ENCODE results near the gene POU2F3. TPM values are rescaled to one million over a fixed set of nuclear protein-coding genes. Genes with fewer than 3 reads are reported as not detected.

The POU2F3 gene
- total and polyA plus RNA-seq, 8 donors: 0.12 to 2.6 (median 0.25) TPM

DNA sequence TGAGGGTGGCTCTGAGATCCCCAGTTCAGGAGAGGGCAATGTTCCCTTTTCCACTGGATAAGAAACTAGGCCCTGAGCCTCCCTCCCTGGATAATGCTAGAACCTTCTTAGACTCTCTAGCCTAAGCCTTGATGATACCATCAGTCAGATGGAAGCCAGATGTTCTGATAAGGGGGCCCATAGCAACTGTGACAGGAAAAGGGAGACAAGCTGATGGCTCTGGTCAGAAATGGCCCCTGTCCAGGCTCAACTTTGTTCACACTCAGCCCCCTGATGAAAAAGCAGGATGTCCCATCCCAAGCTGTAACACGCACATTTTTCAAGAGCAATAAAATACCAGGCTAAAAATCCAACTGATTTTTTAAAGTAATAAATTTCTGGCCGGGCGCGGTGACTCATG is 36.3 kb upstream of the POU2F3 start:
- Histone ChIP-seq H3K27me3 (no peaks in the 10 kb centered on the region), H3K4me3 (no peak overlapping the region), H3K4me1 (peaks cover 8 to 20% (median 14%) of the 10 kb centered on the region in 3 donors), H3K36me3 (no peaks in the 10 kb centered on the region), H3K9me3 (no peaks in the 10 kb centered on the region), H3K27ac (no peak overlapping the region)
- intact Hi-C loops (cut with DNase I): no loop called here
- ATAC-seq (no peak), FAIRE-seq (no peak), DNase-seq (peak in 1 of 6 donors; percentile 0)
- WGBS, 2 donors: 93 to 98% methylated on average over 4 of the region's 4 CpGs
- no peak for TF ChIP-seq CTCF (IDR thresholded peaks at IDR 0.05)

- ATAC-seq: no peak
- no peaks in the 10 kb centered on the region for H3K36me3 ChIP-seq
- no peaks in the 10 kb centered on the region for H3K27me3 ChIP-seq
- no peak for TF ChIP-seq CTCF (IDR thresholded peaks at IDR 0.05)
- no peak overlapping the region for H3K4me3 ChIP-seq
- intact Hi-C loops (cut with DNase I): no loop called here
- WGBS, 2 donors: 87% methylated on average over 7 of the region's 7 CpGs
- H3K27ac ChIP-seq: no peak overlapping the region
- FAIRE-seq: no peak
- H3K9me3 ChIP-seq: no peaks in the 10 kb centered on the region
- peaks cover 17 to 36% (median 25%) of the 10 kb centered on the region in 3 donors for H3K4me1 ChIP-seq
- DNase-seq: no peak
Measured at GRCh38 chr11:120205596-120206161, 34.3 kb upstream of the POU2F3 start.

GRCh38 chr11:120207512-120207911 is 32.4 kb upstream of the POU2F3 start:
- Histone ChIP-seq H3K27me3 (no peaks in the 10 kb centered on the region), H3K4me1 (peaks cover 17 to 36% (median 25%) of the 10 kb centered on the region in 3 donors), H3K27ac (peak overlapping the region in 2 of 4 donors; percentile 65 to 72), H3K36me3 (no peaks in the 10 kb centered on the region), H3K4me3 (no peak overlapping the region), H3K9me3 (no peaks in the 10 kb centered on the region)
- no peak for TF ChIP-seq CTCF (IDR thresholded peaks at IDR 0.05)
- WGBS, 2 donors: 57 to 60% methylated on average over 7 of the region's 7 CpGs
- ATAC-seq (no peak), FAIRE-seq (no peak), DNase-seq (no peak)
- intact Hi-C loops (cut with DNase I): no loop called here

DNA sequence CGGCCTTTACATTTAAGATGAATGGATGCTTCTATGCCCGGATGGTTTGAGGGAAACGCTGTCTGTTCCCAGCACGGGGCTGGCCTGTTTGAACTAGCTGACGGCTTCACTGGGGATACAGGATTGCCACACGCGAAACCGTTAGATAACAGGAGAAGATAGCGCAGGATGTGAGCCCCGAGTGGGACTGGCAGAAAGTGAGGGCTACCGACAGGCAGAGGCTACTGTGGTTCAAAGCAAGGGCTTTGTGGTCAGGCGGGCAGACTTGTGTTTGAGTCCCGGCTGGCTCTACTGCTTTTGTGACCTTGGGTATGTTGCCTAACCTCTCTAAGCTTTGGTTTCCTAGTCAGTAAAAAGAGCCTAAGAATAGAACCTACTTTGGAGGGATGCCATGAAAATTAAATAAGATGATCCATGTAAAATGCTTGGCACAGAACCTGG is 31.9 kb upstream of the POU2F3 start:
- intact Hi-C loops (cut with DNase I): no loop called here
- FAIRE-seq: no peak
- Histone ChIP-seq H3K4me1 (peaks cover 17 to 40% (median 25%) of the 10 kb centered on the region in 3 donors), H3K27ac (peak overlapping the region in 3 of 4 donors; percentile 43 to 72 (median 65)), H3K36me3 (no peaks in the 10 kb centered on the region), H3K27me3 (no peaks in the 10 kb centered on the region), H3K4me3 (no peak overlapping the region), H3K9me3 (no peaks in the 10 kb centered on the region)
- peak in 3 of 6 donors; percentile 45 to 69 (median 56) for DNase-seq
- TF ChIP-seq CTCF (IDR thresholded peaks at IDR 0.05): no peak
- ATAC-seq: peak; percentile 46 to 57 (median 50)
- 9 to 10% methylated on average over 13 of the region's 13 CpGs for WGBS, 2 donors

GRCh38 chr11:120208777-120209176 is 31.2 kb upstream of the POU2F3 start:
- ATAC-seq (peak in 2 of 4 donors; percentile 3 to 31), DNase-seq (peak in 1 of 6 donors; percentile 54), FAIRE-seq (no peak)
- Histone ChIP-seq H3K4me1 (peaks cover 17 to 45% (median 25%) of the 10 kb centered on the region in 3 donors), H3K9me3 (no peaks in the 10 kb centered on the region), H3K27ac (peak overlapping the region in 2 of 4 donors; percentile 65 to 72), H3K27me3 (no peaks in the 10 kb centered on the region), H3K4me3 (no peak overlapping the region), H3K36me3 (no peaks in the 10 kb centered on the region)
- TF ChIP-seq CTCF (IDR thresholded peaks at IDR 0.05): no peak
- intact Hi-C loops (cut with DNase I): no loop called here
- WGBS, 2 donors: 46 to 54% methylated on average over 6 of the region's 6 CpGs

Measured in pancreas (tissue), 10 donors.